ENCODE data around the gene ANKRD53. TPM values are rescaled to one million over a fixed set of nuclear protein-coding genes. Genes with fewer than 3 reads are reported as not detected.

The ANKRD53 gene
- total RNA-seq, 2 donors from 2014 or later: 0.24 to 0.97 TPM

DNA sequence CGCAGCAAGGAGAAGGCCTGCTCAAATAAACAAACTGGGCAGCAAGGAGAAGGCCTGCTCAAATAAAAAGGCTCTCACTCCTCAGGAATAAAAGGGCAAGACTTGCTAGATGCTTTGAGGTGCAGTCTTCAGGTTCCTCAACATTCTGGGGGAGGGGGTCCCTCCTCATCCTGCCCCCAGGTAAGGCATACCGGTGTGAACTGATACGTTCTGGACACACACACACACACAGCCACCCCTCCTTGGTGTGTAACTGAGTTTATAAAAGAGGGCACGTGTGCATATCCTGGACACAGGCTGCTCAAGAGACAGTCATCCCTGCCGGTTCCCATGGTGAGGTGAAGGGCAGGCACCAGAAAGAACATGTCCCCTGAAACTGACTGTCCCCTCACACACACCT, 11.8 kb downstream of the ANKRD53 start:
- no peaks in the 10 kb centered on the region for H3K27me3 Mint-ChIP-seq (ENCODE audit: insufficient read depth)
- peaks cover 41% of the 10 kb centered on the region for H3K36me3 Mint-ChIP-seq (ENCODE audit: low read depth)
- H3K9me3 Mint-ChIP-seq: no peaks in the 10 kb centered on the region
- DNase-seq: no peak
- no peak for TF ChIP-seq CTCF (conservative IDR thresholded peaks at IDR 0.05)
- no peak overlapping the region for H3K27ac Mint-ChIP-seq
- H3K9ac ChIP-seq (ENCODE audit: extremely low read depth, low read length, poor library complexity, severe bottlenecking): no peak overlapping the region
- no peak overlapping the region for H3K4me3 Mint-ChIP-seq
- no peaks in the 10 kb centered on the region for H3K9me3 ChIP-seq (ENCODE audit: control insufficient read depth, low read length)
- no peak overlapping the region for H3K4me3 ChIP-seq (ENCODE audit: low read length)
- no peaks in the 10 kb centered on the region for H3K27me3 ChIP-seq (ENCODE audit: control insufficient read depth, insufficient read depth, low read length, poor library complexity, severe bottlenecking)
- peaks cover 9% of the 10 kb centered on the region for H3K4me1 Mint-ChIP-seq
- peaks cover 42% of the 10 kb centered on the region for H3K36me3 ChIP-seq (ENCODE audit: control insufficient read depth, insufficient read depth, low read length)
- peaks cover 3% of the 10 kb centered on the region for H3K4me1 ChIP-seq (ENCODE audit: control insufficient read depth, insufficient read depth, low read length)
- 73% methylated on average over 5 of the region's 5 CpGs; no CpG with 5 or more reads in 1 of the 2 experiments for WGBS, 2 experiments (ENCODE audit: insufficient coverage in 1 of 2, insufficient read length in 1 of 2)
- no peak overlapping the region for H3K27ac ChIP-seq (ENCODE audit: low read depth, low read length)

DNA sequence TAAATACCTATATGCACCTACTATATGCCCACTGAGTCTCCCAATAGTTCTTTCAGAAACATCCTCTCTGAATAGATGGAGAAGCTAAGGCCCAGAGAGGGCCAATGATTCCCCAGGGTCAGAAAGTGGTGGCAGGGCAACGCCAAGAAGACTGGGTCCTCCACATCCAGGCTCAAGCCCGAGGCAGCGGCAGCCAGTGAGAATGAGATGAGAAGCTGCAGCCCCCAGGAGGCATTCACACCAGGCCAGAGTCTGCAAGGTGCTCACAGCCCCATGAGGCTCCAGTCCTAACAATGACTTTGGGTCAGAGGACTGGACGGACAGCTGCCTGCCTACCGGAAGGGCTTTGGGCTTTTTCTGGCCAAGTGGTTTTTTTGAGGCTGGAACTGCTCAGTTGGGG, 12.7 kb downstream of the ANKRD53 start:
- H3K4me3 Mint-ChIP-seq: no peak overlapping the region
- H3K27me3 Mint-ChIP-seq (ENCODE audit: insufficient read depth): no peaks in the 10 kb centered on the region

GRCh38 chr2:70991742-70992141, 13.3 kb downstream of the ANKRD53 start:
- 94 to 98% methylated on average over 9 of the region's 9 CpGs for WGBS, 2 experiments (ENCODE audit: insufficient coverage in 1 of 2, insufficient read length in 1 of 2)
- TF ChIP-seq CTCF (conservative IDR thresholded peaks at IDR 0.05): no peak
- Mint-ChIP-seq H3K27ac (no peak overlapping the region), H3K4me3 (no peak overlapping the region), H3K36me3 (ENCODE audit: low read depth) (peaks cover 31% of the 10 kb centered on the region), H3K9me3 (no peaks in the 10 kb centered on the region), H3K27me3 (ENCODE audit: insufficient read depth) (no peaks in the 10 kb centered on the region), H3K4me1 (peaks cover 9% of the 10 kb centered on the region)
- no peak overlapping the region for H3K27ac ChIP-seq (ENCODE audit: low read depth, low read length)
- peaks cover 30% of the 10 kb centered on the region for H3K36me3 ChIP-seq (ENCODE audit: control insufficient read depth, insufficient read depth, low read length)
- no peaks in the 10 kb centered on the region for H3K9me3 ChIP-seq (ENCODE audit: control insufficient read depth, low read length)
- H3K4me3 ChIP-seq (ENCODE audit: low read length): no peak overlapping the region
- no peak for DNase-seq
- no peaks in the 10 kb centered on the region for H3K27me3 ChIP-seq (ENCODE audit: control insufficient read depth, insufficient read depth, low read length, poor library complexity, severe bottlenecking)
- no peak overlapping the region for H3K9ac ChIP-seq (ENCODE audit: extremely low read depth, low read length, poor library complexity, severe bottlenecking)
- peaks cover 3% of the 10 kb centered on the region for H3K4me1 ChIP-seq (ENCODE audit: control insufficient read depth, insufficient read depth, low read length)

More for the DNA sequence above, 12.7 kb downstream of the ANKRD53 start:
- Mint-ChIP-seq H3K36me3 (ENCODE audit: low read depth) (peaks cover 37% of the 10 kb centered on the region), H3K9me3 (no peaks in the 10 kb centered on the region), H3K4me1 (peaks cover 9% of the 10 kb centered on the region), H3K27ac (no peak overlapping the region)
- H3K4me1 ChIP-seq (ENCODE audit: control insufficient read depth, insufficient read depth, low read length): peaks cover 3% of the 10 kb centered on the region
- DNase-seq: peak; percentile 19
- no peaks in the 10 kb centered on the region for H3K9me3 ChIP-seq (ENCODE audit: control insufficient read depth, low read length)
- H3K9ac ChIP-seq (ENCODE audit: extremely low read depth, low read length, poor library complexity, severe bottlenecking): no peak overlapping the region
- no peaks in the 10 kb centered on the region for H3K27me3 ChIP-seq (ENCODE audit: control insufficient read depth, insufficient read depth, low read length, poor library complexity, severe bottlenecking)
- H3K4me3 ChIP-seq (ENCODE audit: low read length): no peak overlapping the region
- WGBS, 2 experiments (ENCODE audit: insufficient coverage in 1 of 2, insufficient read length in 1 of 2): 93 to 96% methylated on average over 5 of the region's 5 CpGs
- H3K36me3 ChIP-seq (ENCODE audit: control insufficient read depth, insufficient read depth, low read length): peaks cover 36% of the 10 kb centered on the region
- no peak for TF ChIP-seq CTCF (conservative IDR thresholded peaks at IDR 0.05)
- H3K27ac ChIP-seq (ENCODE audit: low read depth, low read length): no peak overlapping the region

Data from endodermal cell (in vitro differentiated cells).